AG04450 (cell line): Measurements from ENCODE around the gene PRR7. TPM values are rescaled to one million over a fixed set of nuclear protein-coding genes. Genes with fewer than 3 reads are reported as not detected.

Experiments used
- CTCF ChIA-PET: fragments of 300-600, 350-600 bp; formaldehyde crosslinking; extraction: SDS; loops from one replicate; lab custom pipeline; 2022; ENCODE audit warnings: antibody characterized with exemption, inconsistent platforms; lab: Charles Lee
- POLR2A ChIA-PET: fragments of 350-600 bp; formaldehyde crosslinking; extraction: SDS; loops from one replicate; lab custom pipeline; 2021; ENCODE audit warnings: antibody characterized with exemption, inconsistent platforms; lab: Yijun Ruan, JAX
- DNase-seq: peaks from one replicate; pipeline ENCODE4 v3.0.0-alpha.2; 2011; ENCODE audit warnings: low read depth, low spot score
- H3K27ac ChIP-seq: one replicate; pipeline ENCODE4 v1.5.1; 2012; ENCODE audit warnings: low read depth, low read length, control low read depth
- H3K27me3 ChIP-seq: one replicate; pipeline ENCODE4 v1.6.0; 2012; ENCODE audit warnings: low read length; ENCODE audit not compliant: control insufficient read depth, insufficient read depth
- H3K4me3 ChIP-seq: 2 replicates; pipeline ENCODE4 v1.5.1; 2011; ENCODE audit warnings: mild to moderate bottlenecking, low read depth, low read length, control low read depth
- H3K9me3 ChIP-seq: 2 replicates; pipeline ENCODE4 v1.5.1; 2012; ENCODE audit warnings: low read length; ENCODE audit not compliant: control insufficient read depth, insufficient read depth
- CTCF ChIP-seq: IDR thresholded peaks from 2 replicates; pipeline ENCODE4 v1.5.1; 2011; ENCODE audit warnings: low read depth, low read length, control low read depth, inconsistent platforms
- polyA plus RNA-seq: library from polyadenylated mRNA; depleted of rRNA; stranded (reverse); fragments of >200 nt; gene quantifications from 2 replicates; pipeline ENCODE4 v1.2.3, GENCODE V29; 2011

Gene PRR7
- polyA plus RNA-seq, 1 experiment: 1.0 TPM

GRCh38 chr5:177468685-177469628 is 22.3 kb downstream of the PRR7 start:
- ChIA-PET POLR2A (interaction anchor here (0.6 to 3.4 kb wide), 6 partner anchors 10 to 79 kb away, joined by 3 to 20 read pairs (median 4); partner anchors contain the start of gene PDLIM7), CTCF (interaction anchor here (1.0 to 3.3 kb wide), 3 partner anchors 12 to 79 kb away, joined by 4 to 13 read pairs (median 11); no protein-coding TSS in a partner anchor)
- DNase-seq: no peak

GRCh38 chr5:177469750-177470525 is 23.3 kb downstream of the PRR7 start:
- CTCF ChIA-PET: interaction anchor here (1.0 to 3.3 kb wide), 5 partner anchors 13 to 80 kb away, joined by 3 to 13 read pairs (median 11); no protein-coding TSS in a partner anchor
- no peak for DNase-seq
- Histone ChIP-seq H3K9me3 (peaks cover 12% of the 10 kb centered on the region), H3K27me3 (no peaks in the 10 kb centered on the region), H3K4me3 (peak overlapping the region; percentile 92), H3K27ac (peak overlapping the region; percentile 73)
- TF ChIP-seq CTCF: no peak
- POLR2A ChIA-PET: interaction anchor here (0.6 to 13.1 kb wide), 6 partner anchors 9 to 80 kb away, joined by 3 to 230 read pairs (median 4); partner anchors contain the start of gene PDLIM7

More at GRCh38 chr5:177468685-177469628, 22.3 kb downstream of the PRR7 start:
- H3K4me3 ChIP-seq: 0 out of 2 replicates have a peak overlapping the region, but pooled peaks have one; percentile 13
- H3K27ac ChIP-seq: peak overlapping the region; percentile 52
- H3K9me3 ChIP-seq: peaks cover 12% of the 10 kb centered on the region
- TF ChIP-seq CTCF: no peak
- no peaks in the 10 kb centered on the region for H3K27me3 ChIP-seq

- Histone ChIP-seq H3K9me3 (peaks cover 9% of the 10 kb centered on the region), H3K27me3 (no peaks in the 10 kb centered on the region), H3K4me3 (peak overlapping the region; percentile 92), H3K27ac (peak overlapping the region; percentile 73)
- no peak for DNase-seq
- CTCF ChIA-PET: interaction anchor here (0.9 to 2.2 kb wide), 8 partner anchors 14 to 101 kb away, joined by 3 to 12 read pairs (median 4); no protein-coding TSS in a partner anchor
- no peak for TF ChIP-seq CTCF
- POLR2A ChIA-PET: interaction anchor here (0.8 to 13.1 kb wide), 8 partner anchors 8 to 81 kb away, joined by 3 to 230 read pairs (median 7); partner anchors contain the start of gene PDLIM7
Measured at GRCh38 chr5:177470759-177471536, 24.3 kb downstream of the PRR7 start.

- TF ChIP-seq CTCF: no peak
- CTCF ChIA-PET: interaction anchor here (1.0 to 2.2 kb wide), 6 partner anchors 14 to 82 kb away, joined by 3 to 12 read pairs (median 6); no protein-coding TSS in a partner anchor
- H3K27ac ChIP-seq: peak overlapping the region; percentile 73
- no peaks in the 10 kb centered on the region for H3K27me3 ChIP-seq
- peaks cover 2% of the 10 kb centered on the region; the same call in 1 of the 2 replicates for H3K9me3 ChIP-seq
- no peak for DNase-seq
- POLR2A ChIA-PET: interaction anchor here (0.8 to 13.1 kb wide), 8 partner anchors 8 to 24 kb away, joined by 3 to 230 read pairs (median 8); partner anchors contain the start of gene PDLIM7
- H3K4me3 ChIP-seq: peak overlapping the region; percentile 92
Measured at GRCh38 chr5:177471610-177472356, 25.2 kb downstream of the PRR7 start.
